MM.1S (cell line): Measurements from ENCODE around the gene DHCR7.

ENCODE experiments used
- EZH2 ChIP-seq: fragments of 300-600 bp; sonication (generic); optimal IDR thresholded peaks from 2 replicates; pipeline ENCODE3; 2017; ENCODE audit warnings: low read depth, mild to moderate bottlenecking, antibody characterized with exemption, low read length, mixed read lengths
- TF ChIP-seq, protein P1 (sequence below): fragments of 300-600 bp; sonication (generic); IDR thresholded peaks from 2 replicates; pipeline ENCODE4 v1.5.1; 2016; ENCODE audit warnings: antibody characterized with exemption, low read length, mixed read lengths

DNA sequence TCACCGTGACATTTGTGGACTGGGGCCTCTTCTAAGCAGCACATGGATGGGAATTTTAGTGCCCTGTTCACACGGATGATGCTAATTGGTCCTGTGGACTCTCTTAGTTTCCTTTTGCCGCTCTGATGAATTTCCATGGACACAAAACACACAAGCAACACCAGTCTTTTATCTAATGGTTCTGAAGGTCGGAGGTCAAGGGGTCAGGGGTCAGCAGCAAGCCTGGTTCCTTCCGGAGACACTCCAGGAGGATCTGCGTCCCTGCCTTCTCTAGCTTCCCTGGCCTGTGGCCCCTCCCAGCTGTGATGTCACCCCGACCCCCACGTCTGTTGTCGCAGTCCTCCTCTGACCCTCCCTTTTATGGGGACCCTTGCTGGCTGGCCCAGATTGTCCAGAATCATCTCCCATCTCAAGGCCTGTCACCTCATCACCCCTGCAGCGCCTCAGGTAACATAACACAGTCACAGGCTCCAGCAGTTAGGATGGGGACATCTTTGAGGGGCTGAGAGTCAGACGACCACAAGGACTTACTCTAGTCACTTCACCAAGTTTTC, 11.7 kb upstream of the DHCR7 start:
- TF ChIP-seq EZH2, result no peak
- TF ChIP-seq, protein P1, sequence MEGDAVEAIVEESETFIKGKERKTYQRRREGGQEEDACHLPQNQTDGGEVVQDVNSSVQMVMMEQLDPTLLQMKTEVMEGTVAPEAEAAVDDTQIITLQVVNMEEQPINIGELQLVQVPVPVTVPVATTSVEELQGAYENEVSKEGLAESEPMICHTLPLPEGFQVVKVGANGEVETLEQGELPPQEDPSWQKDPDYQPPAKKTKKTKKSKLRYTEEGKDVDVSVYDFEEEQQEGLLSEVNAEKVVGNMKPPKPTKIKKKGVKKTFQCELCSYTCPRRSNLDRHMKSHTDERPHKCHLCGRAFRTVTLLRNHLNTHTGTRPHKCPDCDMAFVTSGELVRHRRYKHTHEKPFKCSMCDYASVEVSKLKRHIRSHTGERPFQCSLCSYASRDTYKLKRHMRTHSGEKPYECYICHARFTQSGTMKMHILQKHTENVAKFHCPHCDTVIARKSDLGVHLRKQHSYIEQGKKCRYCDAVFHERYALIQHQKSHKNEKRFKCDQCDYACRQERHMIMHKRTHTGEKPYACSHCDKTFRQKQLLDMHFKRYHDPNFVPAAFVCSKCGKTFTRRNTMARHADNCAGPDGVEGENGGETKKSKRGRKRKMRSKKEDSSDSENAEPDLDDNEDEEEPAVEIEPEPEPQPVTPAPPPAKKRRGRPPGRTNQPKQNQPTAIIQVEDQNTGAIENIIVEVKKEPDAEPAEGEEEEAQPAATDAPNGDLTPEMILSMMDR, result no peak
